ENCODE measurements around the gene PLEKHG3.

DNA sequence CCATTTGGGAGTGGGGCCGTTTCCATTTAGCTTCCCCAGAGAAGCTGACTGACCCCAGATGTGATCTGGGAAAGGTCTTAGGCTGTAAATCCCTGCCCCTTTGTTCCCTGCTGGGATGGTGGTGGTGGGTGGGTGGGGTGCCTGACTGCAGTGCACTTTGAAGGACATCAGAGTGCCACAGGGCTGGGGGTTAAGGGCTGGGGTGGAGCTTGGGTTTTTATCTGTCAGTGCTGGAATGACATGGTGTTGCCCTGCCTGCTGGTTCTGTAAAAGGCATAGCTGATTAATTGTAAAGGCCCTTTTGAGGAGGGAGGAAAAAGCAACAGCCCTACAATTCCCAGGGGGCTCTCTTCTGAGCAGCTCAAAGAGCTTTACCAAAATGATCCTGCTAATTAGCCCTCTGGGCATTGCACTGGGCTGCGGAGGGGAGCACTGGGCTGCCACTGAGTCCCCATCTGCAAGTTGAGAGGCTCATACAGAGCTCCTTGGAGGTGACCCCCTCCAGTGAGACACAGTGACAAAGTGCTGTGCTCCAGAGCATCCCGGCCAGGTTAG lies 21.1 kb downstream of the PLEKHG3 start:
- TF ChIP-seq CTCF (IDR thresholded peaks at IDR 0.05) (no peak), POLR2A (IDR thresholded peaks at IDR 0.05) (no peak)
